Measurements from ENCODE around the gene TTC7B.

GRCh38 chr14:90743826-90744225 lies 72.4 kb downstream of the TTC7B start:
- TF ChIP-seq CTCF (IDR thresholded peaks at IDR 0.05) (no peak), EZH2 (IDR thresholded peaks at IDR 0.05; ENCODE audit: borderline replicate concordance, insufficient read depth, low read depth, low read length, poor library complexity, severe bottlenecking) (no peak)
